H9 (cell line): ENCODE results near the gene DHFR2. TPM values are rescaled to one million over a fixed set of nuclear protein-coding genes. Genes with fewer than 3 reads are reported as not detected.
"Not testable (repeated sequence)": the region's sequence is repeated elsewhere in the genome, so short reads cannot be mapped to it uniquely, and the experiment has no call there.

Experiments
- DNase-seq: peaks from one replicate; pipeline ENCODE4 v3.0.0-alpha.2; 2017
- H2AFZ ChIP-seq: one replicate; pipeline ENCODE4 v1.6.1; 2013; ENCODE audit warnings: mild to moderate bottlenecking, low read length, control low read depth, moderate library complexity
- H2AK5ac ChIP-seq: 2 replicates; pipeline ENCODE4 v1.6.1; 2013; ENCODE audit warnings: low read length, control low read depth, mixed read lengths; ENCODE audit not compliant: insufficient read length
- H2BK120ac ChIP-seq: one replicate; pipeline ENCODE4 v1.6.1; 2013; ENCODE audit warnings: low read depth, mild to moderate bottlenecking, low read length, control low read depth, inconsistent platforms; ENCODE audit not compliant: poor library complexity, severe bottlenecking
- H2BK12ac ChIP-seq: 2 replicates; pipeline ENCODE4 v1.6.1; 2013; ENCODE audit warnings: low read length, control low read depth, mixed read lengths, low read depth; ENCODE audit not compliant: insufficient read length
- H2BK15ac ChIP-seq: 2 replicates; pipeline ENCODE4 v1.6.1; 2013; ENCODE audit warnings: low read depth, low read length, control low read depth
- H2BK20ac ChIP-seq: one replicate; pipeline ENCODE4 v1.6.1; 2013; ENCODE audit warnings: low read depth, mild to moderate bottlenecking, low read length, control low read depth, inconsistent platforms; ENCODE audit not compliant: poor library complexity, severe bottlenecking
- H2BK5ac ChIP-seq: 2 replicates; pipeline ENCODE4 v1.6.1; 2013; ENCODE audit warnings: low read length, control low read depth, mixed read lengths; ENCODE audit not compliant: insufficient read length
- H3K14ac ChIP-seq: 2 replicates; pipeline ENCODE4 v1.6.1; 2013; ENCODE audit warnings: low read length, control low read depth; ENCODE audit not compliant: insufficient read depth
- H3K18ac ChIP-seq: 2 replicates; pipeline ENCODE4 v1.6.1; 2013; ENCODE audit warnings: low read depth, mild to moderate bottlenecking, mixed read lengths, low read length, control low read depth; ENCODE audit not compliant: insufficient read length
- H3K23ac ChIP-seq: 2 replicates; pipeline ENCODE4 v1.6.1; 2013; ENCODE audit warnings: low read length, control low read depth, mixed read lengths, low read depth; ENCODE audit not compliant: insufficient read length
- H3K23me2 ChIP-seq: 2 replicates; pipeline ENCODE4 v1.6.1; 2013; ENCODE audit warnings: low read depth, mild to moderate bottlenecking, mixed read lengths, low read length, control low read depth; ENCODE audit not compliant: insufficient read length, poor library complexity, severe bottlenecking
- H3K27ac ChIP-seq: 2 replicates; pipeline ENCODE4 v1.5.1; 2013; ENCODE audit warnings: low read length, control low read depth, mixed read lengths, low read depth; ENCODE audit not compliant: insufficient read length
- H3K27me3 ChIP-seq: 2 replicates; pipeline ENCODE4 v1.6.1; 2013; ENCODE audit warnings: low read length, control low read depth, inconsistent platforms; ENCODE audit not compliant: insufficient read depth
- H3K4ac ChIP-seq: 2 replicates; pipeline ENCODE4 v1.6.1; 2013; ENCODE audit warnings: low read depth, mild to moderate bottlenecking, control low read depth, inconsistent platforms, low read length, moderate library complexity
- H3K4me1 ChIP-seq: 2 replicates; pipeline ENCODE4 v1.6.1; 2013; ENCODE audit warnings: low read length, control low read depth, inconsistent platforms; ENCODE audit not compliant: insufficient read depth
- H3K4me2 ChIP-seq: 2 replicates; pipeline ENCODE4 v1.6.1; 2013; ENCODE audit warnings: low read length, control low read depth, mixed read lengths; ENCODE audit not compliant: insufficient read length, insufficient read depth
- H3K56ac ChIP-seq: 2 replicates; pipeline ENCODE4 v1.6.1; 2013; ENCODE audit warnings: low read depth, mild to moderate bottlenecking, mixed read lengths, low read length, control low read depth; ENCODE audit not compliant: insufficient read length
- H3K79me1 ChIP-seq: 2 replicates; pipeline ENCODE4 v1.6.1; 2013; ENCODE audit warnings: low read depth, mild to moderate bottlenecking, moderate library complexity, low read length, control low read depth, inconsistent platforms; ENCODE audit not compliant: insufficient read depth, poor library complexity, severe bottlenecking
- H3K79me2 ChIP-seq: 2 replicates; pipeline ENCODE4 v1.6.1; 2013; ENCODE audit warnings: low read length, control low read depth, inconsistent platforms; ENCODE audit not compliant: insufficient read depth
- H3K9ac ChIP-seq: 2 replicates; pipeline ENCODE4 v1.6.1; 2013; ENCODE audit warnings: low read length, control low read depth, mixed read lengths; ENCODE audit not compliant: insufficient read length; ENCODE audit errors: extremely low read depth
- H3K9me3 ChIP-seq: one replicate; pipeline ENCODE4 v1.6.1; 2013; ENCODE audit warnings: low read depth, low read length, inconsistent platforms; ENCODE audit not compliant: control insufficient read depth
- H3T11ph ChIP-seq: one replicate; pipeline ENCODE4 v1.6.1; 2013; ENCODE audit warnings: mild to moderate bottlenecking, low read length, control low read depth, inconsistent platforms
- H4K20me1 ChIP-seq: one replicate; pipeline ENCODE4 v1.6.1; 2013; ENCODE audit not compliant: control insufficient read depth, insufficient read length, insufficient read depth
- H4K5ac ChIP-seq: 2 replicates; pipeline ENCODE4 v1.6.1; 2013; ENCODE audit warnings: low read depth, mild to moderate bottlenecking, mixed read lengths, low read length, control low read depth; ENCODE audit not compliant: insufficient read length
- H4K8ac ChIP-seq: replicated peaks from 2 replicates; pipeline ENCODE4 v1.6.1; 2013; ENCODE audit warnings: low read length, control low read depth, mixed read lengths, low read depth; ENCODE audit not compliant: insufficient read length
- H4K91ac ChIP-seq: 2 replicates; pipeline ENCODE4 v1.6.1; 2013; ENCODE audit warnings: low read depth, mild to moderate bottlenecking, moderate library complexity, mixed read lengths, low read length, control low read depth; ENCODE audit not compliant: insufficient read length
- H3K27ac Mint-ChIP-seq, 3 experiments: 2 replicates in 2 of 3; 3 replicates in 1 of 3; pipeline ENCODE4 v1.8.0; 2020 to 2021; ENCODE audit warnings: mixed read lengths in 3 of 3, mild to moderate bottlenecking in 1 of 3, moderate library complexity in 1 of 3
- H3K27me3 Mint-ChIP-seq: 2 replicates; pipeline ENCODE4 v1.8.0; 2021; ENCODE audit warnings: low read depth, mild to moderate bottlenecking, moderate library complexity, mixed read lengths
- H3K36me3 Mint-ChIP-seq, 3 experiments: 2 replicates in 2 of 3; 3 replicates in 1 of 3; pipeline ENCODE4 v1.8.0; 2020 to 2021; ENCODE audit warnings: low read depth in 3 of 3, mixed read lengths in 3 of 3; ENCODE audit not compliant: insufficient read depth in 1 of 3
- H3K4me1 Mint-ChIP-seq, 2 experiments: 2 replicates each; pipeline ENCODE4 v1.8.0; 2020; ENCODE audit warnings: mixed read lengths in 2 of 2
- H3K4me3 Mint-ChIP-seq, 2 experiments: 2 replicates in 1 of 2; 3 replicates in 1 of 2; pipeline ENCODE4 v1.8.0; 2020 to 2021; ENCODE audit warnings: mild to moderate bottlenecking in 2 of 2, mixed read lengths in 2 of 2, moderate library complexity in 1 of 2
- H3K9me3 Mint-ChIP-seq, 2 experiments: 2 replicates in 1 of 2; 3 replicates in 1 of 2; pipeline ENCODE4 v1.8.0; 2020; ENCODE audit warnings: mild to moderate bottlenecking in 2 of 2, mixed read lengths in 2 of 2, moderate library complexity in 1 of 2
- CTCF ChIP-seq: fragments of 200-600 bp; sonication (generic); conservative IDR thresholded peaks from 3 replicates; pipeline ENCODE4 v1.8.0; 2021; ENCODE audit warnings: antibody characterized with exemption, mild to moderate bottlenecking
- WGBS: extraction: QIAGEN DNeasy Blood & Tissue Kit; methylation state at CpG from one replicate; pipeline ENCODE4 v1.1.7; 2013; ENCODE audit warnings: missing lambda C conversion rate, low lambda C conversion rate, mixed read lengths; ENCODE audit not compliant: insufficient read length; ENCODE audit errors: extremely low coverage; 5-methylcytosine and 5-hydroxymethylcytosine counted together
- total RNA-seq: library from RNA; stranded (reverse); gene quantifications from 2 replicates; pipeline ENCODE4 v1.2.1, GENCODE V29; 2021

DHFR2 gene
- total RNA-seq, 1 experiment from 2014 or later: 1.6 TPM

- Histone ChIP-seq H3K9ac (no peak overlapping the region), H2AK5ac (no peak overlapping the region), H4K8ac (no peak overlapping the region), H3K23me2 (no peaks in the 10 kb centered on the region), H2BK20ac (no peak overlapping the region), H3K27ac (no peak overlapping the region), H3K56ac (no peak overlapping the region), H3K9me3 (no peaks in the 10 kb centered on the region), H3K23ac (no peak overlapping the region), H3K79me1 (no peaks in the 10 kb centered on the region), H4K5ac (no peak overlapping the region), H3K79me2 (no peaks in the 10 kb centered on the region), H3K4ac (no peak overlapping the region), H2AFZ (no peak overlapping the region), H3K27me3 (no peaks in the 10 kb centered on the region), H2BK12ac (no peak overlapping the region), H2BK120ac (no peak overlapping the region), H3K4me1 (no peaks in the 10 kb centered on the region), H2BK15ac (no peak overlapping the region), H4K20me1 (no peaks in the 10 kb centered on the region), H3K14ac (no peak overlapping the region), H3K18ac (no peak overlapping the region), H2BK5ac (no peak overlapping the region), H4K91ac (no peak overlapping the region), H3T11ph (no peak overlapping the region), H3K4me2 (no peak overlapping the region)
- no peak for TF ChIP-seq CTCF
- Mint-ChIP-seq H3K27ac (no peak overlapping the region), H3K9me3 (peaks cover 26 to 34% of the 10 kb centered on the region in 2 experiments), H3K4me1 (no peaks in the 10 kb centered on the region), H3K36me3 (peaks cover 25 to 38% (median 25%) of the 10 kb centered on the region in 3 experiments), H3K27me3 (no peaks in the 10 kb centered on the region; the same call in 1 of the 2 replicates), H3K4me3 (no peak overlapping the region)
- DNase-seq: no peak
- no CpG with 5 or more reads among the region's 2 CpGs for WGBS
These were observed 16.2 kb downstream of the DHFR2 start for GRCh38 chr3:94046533-94046932.

GRCh38 chr3:94044100-94044936 is 18.4 kb downstream of the DHFR2 start:
- no CpG with 5 or more reads among the region's 61 CpGs for WGBS

More at GRCh38 chr3:94044100-94044936, 18.4 kb downstream of the DHFR2 start:
- not testable (repeated sequence) for H3T11ph ChIP-seq, H3K79me2 ChIP-seq, H3K4me3 Mint-ChIP-seq, H2BK5ac ChIP-seq, H3K79me1 ChIP-seq, H3K27ac Mint-ChIP-seq, H4K8ac ChIP-seq, H3K9me3 ChIP-seq, H4K91ac ChIP-seq, H2BK20ac ChIP-seq, H4K20me1 ChIP-seq, H3K27me3 Mint-ChIP-seq, H3K4me2 ChIP-seq, H3K4me1 ChIP-seq, H3K18ac ChIP-seq, H2BK15ac ChIP-seq, H4K5ac ChIP-seq, H3K4ac ChIP-seq, DNase-seq, H3K9ac ChIP-seq, H2AFZ ChIP-seq, H2BK120ac ChIP-seq, H3K27me3 ChIP-seq, H3K23ac ChIP-seq, H3K23me2 ChIP-seq, H2BK12ac ChIP-seq, H3K27ac ChIP-seq, H2AK5ac ChIP-seq, H3K4me1 Mint-ChIP-seq, H3K14ac ChIP-seq, H3K56ac ChIP-seq
- peaks cover 25 to 45% (median 27%) of the 10 kb centered on the region in 3 experiments for H3K36me3 Mint-ChIP-seq
- H3K9me3 Mint-ChIP-seq: peaks cover 26 to 34% of the 10 kb centered on the region in 2 experiments
